ENCODE measurements around the gene P4HB. TPM values are rescaled to one million over a fixed set of nuclear protein-coding genes. Genes with fewer than 3 reads are reported as not detected.

The P4HB gene
- total RNA-seq, 4 donors from 2014 or later: 289 to 508 (median 447) TPM

- TF ChIP-seq CTCF (IDR thresholded peaks at IDR 0.05; ENCODE audit: low read depth): no peak
Observed at GRCh38 chr17:81858967-81859905, 1.1 kb downstream of the P4HB start.

GRCh38 chr17:81858170-81858966 lies 2.0 kb downstream of the P4HB start:
- no peak for TF ChIP-seq CTCF (IDR thresholded peaks at IDR 0.05; ENCODE audit: low read depth)

- TF ChIP-seq CTCF (IDR thresholded peaks at IDR 0.05; ENCODE audit: low read depth): no peak
Observed at GRCh38 chr17:81854974-81855774, 5.2 kb downstream of the P4HB start.

- no peak for TF ChIP-seq CTCF (IDR thresholded peaks at IDR 0.05; ENCODE audit: low read depth)
Observed at GRCh38 chr17:81852237-81852636, 8.1 kb downstream of the P4HB start.

GRCh38 chr17:81851423-81851822 lies 8.9 kb downstream of the P4HB start:
- no peak for TF ChIP-seq CTCF (IDR thresholded peaks at IDR 0.05; ENCODE audit: low read depth)

GRCh38 chr17:81849457-81849856 lies 10.9 kb downstream of the P4HB start:
- no peak for TF ChIP-seq CTCF (IDR thresholded peaks at IDR 0.05; ENCODE audit: low read depth)
